Breast epithelium (tissue), 4 donors: Measurements from ENCODE around the gene ART3. TPM values are rescaled to one million over a fixed set of nuclear protein-coding genes. Genes with fewer than 3 reads are reported as not detected.
A peak's percentile ranks its signal among the peaks of the same experiment; 100 is the strongest.

Source experiments
- DNase-seq, 2 donors: peaks; one replicate each; pipeline ENCODE4 v3.0.0-alpha.2; 2019; ENCODE audit warnings: low spot score in 2 of 2
- H3K27ac ChIP-seq, 2 donors: fragments of 200-600 bp; sonication (generic) in 1 of 2; one replicate each; pipeline ENCODE4 v1.5.1; 2016 to 2019; ENCODE audit warnings: mild to moderate bottlenecking in 1 of 2
- H3K27me3 ChIP-seq, 2 donors: fragments of 200-600 bp; sonication (generic) in 1 of 2; one replicate each; pipeline versions ENCODE4 v1.5.1 to v1.6.0; 2017 to 2019; ENCODE audit warnings: control low read depth in 1 of 2, mild to moderate bottlenecking in 1 of 2
- H3K36me3 ChIP-seq: fragments of 200-600 bp; one replicate; pipeline ENCODE4 v1.5.1; 2019
- H3K4me1 ChIP-seq, 2 donors: fragments of 200-600 bp; sonication (generic); one replicate each; pipeline ENCODE4 v1.5.1; 2016 to 2019; ENCODE audit warnings: control low read depth in 1 of 2
- H3K4me3 ChIP-seq, 3 donors: fragments of 200-600 bp; sonication (generic); 1 replicate in 2 of 3; 2 replicates in 1 of 3; pipeline ENCODE4 v1.5.1; 2016 to 2019; ENCODE audit warnings: mild to moderate bottlenecking in 3 of 3, moderate library complexity in 2 of 3
- H3K9me3 ChIP-seq, 2 donors: fragments of 200-600 bp; sonication (generic) in 1 of 2; one replicate each; pipeline ENCODE4 v1.5.1; 2016 to 2019; ENCODE audit warnings: control low read depth in 1 of 2
- POLR2A ChIP-seq: fragments of 450-650 bp; IDR thresholded peaks from one replicate; pipeline ENCODE4 v1.6.1; 2016; ENCODE audit warnings: antibody characterized with exemption, mild to moderate bottlenecking, moderate library complexity
- POLR2AphosphoS5 ChIP-seq, 3 donors: sonication (generic); formaldehyde crosslinking; IDR thresholded peaks; one replicate each; pipeline ENCODE4 v1.6.1; 2017; ENCODE audit warnings: antibody characterized with exemption in 3 of 3
- intact Hi-C: fragments of 100-400 bp; cut with DNase I; formaldehyde crosslinking; loops from one replicate; pipeline ENCODE4 v1.15.1; 2023; ENCODE audit warnings: low total_unique reads
- total RNA-seq, 3 donors: library from RNA; depleted of rRNA; stranded (reverse); fragments of >200 nt; gene quantifications; one replicate each; pipeline ENCODE4 v1.1.0, GENCODE V29; 2016
- TF ChIP-seq, protein P1 (sequence below), 3 donors: fragments of 450-650 bp; IDR thresholded peaks; one replicate each; pipeline ENCODE4 v1.5.1; 2016 to 2017; ENCODE audit warnings: antibody characterized with exemption in 3 of 3, mild to moderate bottlenecking in 3 of 3, moderate library complexity in 3 of 3

The ART3 gene
- total RNA-seq, 3 donors from 2014 or later: not detected

DNA sequence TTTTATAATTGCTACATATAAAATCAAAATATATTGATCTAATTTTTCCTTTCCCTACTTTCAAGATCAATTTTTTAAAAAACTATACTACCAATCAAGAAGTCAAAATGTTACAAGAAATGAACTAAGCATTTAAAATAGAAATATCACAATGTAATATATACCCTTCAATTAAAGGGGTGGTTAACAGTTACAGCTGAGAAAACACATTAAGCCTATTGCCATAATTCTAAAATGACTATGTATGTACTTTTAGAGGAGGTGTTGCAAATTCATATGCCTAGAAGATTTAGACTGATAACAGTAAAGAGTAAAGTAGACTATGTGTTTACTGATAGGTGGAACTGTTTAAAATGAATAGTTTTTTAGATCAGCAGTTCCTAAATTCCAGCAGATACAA is 70.0 kb downstream of the ART3 start:
- Histone ChIP-seq H3K4me3 (no peak overlapping the region), H3K4me1 (peaks cover 0 to 14% of the 10 kb centered on the region in 2 donors)

GRCh38 chr4:76147454-76148141 is 73.1 kb downstream of the ART3 start:
- TF ChIP-seq POLR2AphosphoS5 (IDR thresholded peaks at IDR 0.05): no peak
- TF ChIP-seq POLR2A: no peak
- TF ChIP-seq, protein P1, sequence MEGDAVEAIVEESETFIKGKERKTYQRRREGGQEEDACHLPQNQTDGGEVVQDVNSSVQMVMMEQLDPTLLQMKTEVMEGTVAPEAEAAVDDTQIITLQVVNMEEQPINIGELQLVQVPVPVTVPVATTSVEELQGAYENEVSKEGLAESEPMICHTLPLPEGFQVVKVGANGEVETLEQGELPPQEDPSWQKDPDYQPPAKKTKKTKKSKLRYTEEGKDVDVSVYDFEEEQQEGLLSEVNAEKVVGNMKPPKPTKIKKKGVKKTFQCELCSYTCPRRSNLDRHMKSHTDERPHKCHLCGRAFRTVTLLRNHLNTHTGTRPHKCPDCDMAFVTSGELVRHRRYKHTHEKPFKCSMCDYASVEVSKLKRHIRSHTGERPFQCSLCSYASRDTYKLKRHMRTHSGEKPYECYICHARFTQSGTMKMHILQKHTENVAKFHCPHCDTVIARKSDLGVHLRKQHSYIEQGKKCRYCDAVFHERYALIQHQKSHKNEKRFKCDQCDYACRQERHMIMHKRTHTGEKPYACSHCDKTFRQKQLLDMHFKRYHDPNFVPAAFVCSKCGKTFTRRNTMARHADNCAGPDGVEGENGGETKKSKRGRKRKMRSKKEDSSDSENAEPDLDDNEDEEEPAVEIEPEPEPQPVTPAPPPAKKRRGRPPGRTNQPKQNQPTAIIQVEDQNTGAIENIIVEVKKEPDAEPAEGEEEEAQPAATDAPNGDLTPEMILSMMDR (IDR thresholded peaks at IDR 0.05): no peak
- Histone ChIP-seq H3K36me3 (no peaks in the 10 kb centered on the region), H3K4me1 (peaks cover 0 to 14% of the 10 kb centered on the region in 2 donors), H3K27ac (peak overlapping the region; percentile 95 to 96), H3K4me3 (peak overlapping the region; percentile 79 to 97 (median 94)), H3K9me3 (no peaks in the 10 kb centered on the region), H3K27me3 (no peaks in the 10 kb centered on the region)
- DNase-seq: peak; percentile 28 to 52
- intact Hi-C loops: no loop called here

More for the DNA sequence above, 70.0 kb downstream of the ART3 start:
- Histone ChIP-seq H3K27ac (no peak overlapping the region), H3K9me3 (no peaks in the 10 kb centered on the region), H3K36me3 (no peaks in the 10 kb centered on the region), H3K27me3 (no peaks in the 10 kb centered on the region)
- no peak for DNase-seq
- TF ChIP-seq, protein P1 (IDR thresholded peaks at IDR 0.05): no peak
- no peak for TF ChIP-seq POLR2A
- no peak for TF ChIP-seq POLR2AphosphoS5 (IDR thresholded peaks at IDR 0.05)
- intact Hi-C loops: no loop called here

DNA sequence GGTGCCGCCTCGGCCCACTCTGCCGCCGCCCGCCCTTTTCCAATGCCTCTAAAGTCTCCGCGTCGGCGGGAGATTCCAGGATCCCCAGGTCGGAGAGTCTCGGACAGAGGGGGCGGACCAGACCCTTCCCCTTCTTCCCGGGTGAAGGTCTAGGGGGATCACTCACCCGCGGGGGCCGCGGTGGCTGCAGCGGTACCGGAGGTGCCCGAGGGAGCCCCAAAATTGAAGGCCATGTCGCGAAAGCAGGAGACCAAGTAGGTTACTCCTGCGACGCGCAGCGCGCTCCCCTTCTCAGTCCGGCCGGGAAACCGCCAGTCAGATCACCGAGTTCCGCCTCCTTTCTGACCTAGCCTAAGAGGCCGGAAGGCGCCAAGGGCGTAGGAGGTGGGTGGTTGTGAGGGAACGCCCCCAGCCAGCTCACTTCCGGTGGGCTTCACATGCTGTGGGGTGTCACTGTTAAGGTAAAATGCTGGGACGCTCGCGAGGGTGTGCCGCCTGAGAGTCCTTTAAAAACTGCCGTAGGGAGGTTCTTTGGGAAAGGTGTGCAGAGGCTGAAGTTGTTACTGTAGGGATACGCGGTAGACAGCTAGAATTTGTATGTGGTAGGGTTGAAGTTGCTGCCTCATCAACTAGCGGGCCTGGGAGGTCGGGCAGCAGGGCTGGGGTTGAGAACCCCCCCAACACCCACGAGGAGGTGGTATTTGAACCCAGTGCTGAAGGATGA is 73.8 kb downstream of the ART3 start, which contains the start of gene NUP54:
Gene NUP54, minus strand, starts transcription at position 256 of the 724 bp plus-strand sequence. Its CDS starts 23 bp downstream, at position 233.
- Histone ChIP-seq H3K27ac (peak within 1 kb of the TSS; percentile 95 to 96), H3K4me3 (peak within 1 kb of the TSS; percentile 79 to 97 (median 94)), H3K4me1 (peaks cover 0 to 14% of the 10 kb centered on the region in 2 donors), H3K36me3 (no peaks in the 10 kb centered on the region), H3K27me3 (no peaks in the 10 kb centered on the region), H3K9me3 (no peaks in the 10 kb centered on the region)
- peak; percentile 87 to 96 (median 89) for TF ChIP-seq POLR2AphosphoS5 (IDR thresholded peaks at IDR 0.05)
- TF ChIP-seq, protein P1 (IDR thresholded peaks at IDR 0.05): no peak
- TF ChIP-seq POLR2A: peak; percentile 67
- DNase-seq: peak; percentile 92 to 93
- intact Hi-C loops: no loop called here

GRCh38 chr4:76153356-76153755 is 78.8 kb downstream of the ART3 start:
- Histone ChIP-seq H3K36me3 (no peaks in the 10 kb centered on the region), H3K4me1 (peaks cover 0 to 6% of the 10 kb centered on the region in 2 donors), H3K27me3 (no peaks in the 10 kb centered on the region), H3K4me3 (no peak overlapping the region), H3K27ac (no peak overlapping the region), H3K9me3 (no peaks in the 10 kb centered on the region)
- no peak for DNase-seq
- intact Hi-C loops: no loop called here
- TF ChIP-seq, protein P1 (IDR thresholded peaks at IDR 0.05): no peak
- no peak for TF ChIP-seq POLR2A
- TF ChIP-seq POLR2AphosphoS5 (IDR thresholded peaks at IDR 0.05): no peak

GRCh38 chr4:76155979-76156378 is 81.5 kb downstream of the ART3 start:
- no peak for DNase-seq
- intact Hi-C loops: no loop called here
- TF ChIP-seq, protein P1 (IDR thresholded peaks at IDR 0.05): no peak
- TF ChIP-seq POLR2A (no peak), POLR2AphosphoS5 (IDR thresholded peaks at IDR 0.05) (no peak)
- Histone ChIP-seq H3K4me1 (no peaks in the 10 kb centered on the region), H3K36me3 (peaks cover 7% of the 10 kb centered on the region), H3K4me3 (no peak overlapping the region), H3K27ac (no peak overlapping the region), H3K9me3 (no peaks in the 10 kb centered on the region), H3K27me3 (no peaks in the 10 kb centered on the region)
